GM06990 (cell line): Measurements from ENCODE around the gene TMEM101.

Experiments used
- DNase-seq: peaks from one replicate; pipeline ENCODE4 v3.0.0-alpha.2; 2011; ENCODE audit not compliant: insufficient read length; ENCODE audit errors: extremely low read depth
- H3K27me3 ChIP-seq: replicated peaks from 2 replicates; pipeline ENCODE4 v1.6.0; 2011; ENCODE audit warnings: low read length; ENCODE audit not compliant: control insufficient read depth, insufficient read depth
- H3K36me3 ChIP-seq: 2 replicates; pipeline ENCODE4 v1.5.1; 2011; ENCODE audit warnings: low read length; ENCODE audit not compliant: control insufficient read depth, insufficient read depth
- H3K4me3 ChIP-seq: replicated peaks from 2 replicates; pipeline ENCODE4 v1.5.1; 2011; ENCODE audit warnings: low read depth, mild to moderate bottlenecking, control low read depth, low read length
- CTCF ChIP-seq: IDR thresholded peaks from 2 replicates; pipeline ENCODE4 v1.5.1; 2011; ENCODE audit warnings: low read length, control low read depth, mild to moderate bottlenecking, inconsistent platforms; ENCODE audit not compliant: insufficient read depth, poor library complexity, severe bottlenecking

TMEM101 gene

GRCh38 chr17:44014437-44015172 lies at the start of gene TMEM101:
Gene TMEM101, minus strand, starts transcription at chr17:44014963. Its CDS starts 11 bp downstream, at chr17:44014952.
- TF ChIP-seq CTCF, result no peak

DNA sequence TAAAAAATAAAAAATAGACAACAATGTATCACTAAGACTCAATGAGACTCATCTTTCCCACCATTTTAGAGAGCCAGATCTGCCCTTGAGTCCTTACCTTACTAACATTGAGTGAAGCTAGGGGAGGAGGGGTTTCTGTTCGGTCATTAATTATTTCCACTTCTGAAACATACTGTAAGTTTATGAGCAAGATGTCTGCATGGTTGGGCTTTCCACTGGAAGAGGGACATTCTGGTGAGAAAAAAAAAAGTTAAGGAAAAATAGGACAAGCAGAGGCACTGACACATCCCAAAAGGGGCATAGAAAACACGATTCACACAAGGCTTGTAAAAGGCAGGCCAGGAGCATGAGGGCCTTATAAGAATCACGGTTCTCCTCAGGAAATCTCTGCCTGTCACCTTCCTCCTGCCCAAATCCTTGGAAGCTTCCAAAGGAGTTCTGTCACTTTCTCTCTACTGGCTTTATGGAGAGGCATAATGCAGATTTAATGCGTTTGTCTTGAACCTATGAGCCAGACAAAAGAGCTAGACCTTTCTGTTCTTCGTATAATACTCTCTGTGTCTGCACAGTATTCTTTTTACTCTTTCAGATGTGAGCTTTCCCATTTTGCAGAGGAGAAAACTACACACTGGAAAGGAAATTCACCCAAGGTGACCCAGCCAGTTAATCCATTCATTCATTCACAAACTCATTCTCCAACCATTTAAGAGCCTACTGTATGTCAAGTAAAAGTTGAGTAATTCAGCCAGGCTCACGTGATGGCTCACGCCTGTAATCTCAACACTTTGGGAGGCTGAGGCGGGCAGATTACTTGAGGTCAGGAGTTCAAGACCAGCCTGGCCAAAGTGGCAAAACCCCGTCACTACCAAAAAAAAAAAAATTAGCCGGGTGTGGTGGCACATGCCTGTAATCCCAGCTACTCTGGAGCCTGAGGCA lies 49.2 kb upstream of the TMEM101 start:
- H3K27me3 ChIP-seq, result no peaks in the 10 kb centered on the region
- H3K36me3 ChIP-seq, result peaks cover 4% of the 10 kb centered on the region
- DNase-seq, result no peak
- no peak for TF ChIP-seq CTCF
- H3K4me3 ChIP-seq, result no peak overlapping the region

More at GRCh38 chr17:44014437-44015172, at the start of gene TMEM101:
- peak; percentile 84 for DNase-seq
- peaks cover 9% of the 10 kb centered on the region for H3K36me3 ChIP-seq
- H3K27me3 ChIP-seq, result no peaks in the 10 kb centered on the region
- peak within 1 kb of the TSS; percentile 98 for H3K4me3 ChIP-seq

DNA sequence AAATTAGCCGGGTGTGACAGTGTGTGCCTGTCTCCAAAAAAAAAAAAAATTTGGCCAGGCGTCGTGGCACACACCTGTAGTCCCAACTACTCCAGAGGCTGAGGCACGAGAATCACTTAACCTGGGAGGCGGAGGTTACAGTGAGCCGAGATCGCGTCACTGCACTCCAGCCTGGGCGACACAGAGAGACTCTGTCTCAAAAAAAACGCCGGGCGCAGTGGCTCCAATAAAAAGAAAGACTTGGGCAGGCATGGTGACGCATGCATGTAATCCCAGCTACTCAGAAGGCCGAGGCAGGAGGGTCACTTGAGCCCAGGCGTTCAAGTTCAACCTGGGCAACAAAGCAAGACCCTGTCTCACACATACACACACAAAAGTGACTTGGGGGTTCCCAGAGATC lies 48.1 kb upstream of the TMEM101 start:
- peaks cover 8% of the 10 kb centered on the region for H3K36me3 ChIP-seq

GRCh38 chr17:44061446-44061845 lies 46.7 kb upstream of the TMEM101 start:
- H3K36me3 ChIP-seq, result peaks cover 8% of the 10 kb centered on the region
- DNase-seq, result no peak
- no peak overlapping the region for H3K4me3 ChIP-seq
- H3K27me3 ChIP-seq, result no peaks in the 10 kb centered on the region
- no peak for TF ChIP-seq CTCF

More for the DNA sequence above, 48.1 kb upstream of the TMEM101 start:
- TF ChIP-seq CTCF, result no peak
- Histone ChIP-seq H3K4me3 (no peak overlapping the region), H3K27me3 (no peaks in the 10 kb centered on the region)
- no peak for DNase-seq

GRCh38 chr17:44059101-44059892 lies 44.5 kb upstream of the TMEM101 start:
- Histone ChIP-seq H3K36me3 (peaks cover 10% of the 10 kb centered on the region), H3K27me3 (no peaks in the 10 kb centered on the region), H3K4me3 (no peak overlapping the region)
- no peak for DNase-seq
- TF ChIP-seq CTCF, result no peak
